ENCODE data around the gene MT1E. TPM values are rescaled to one million over a fixed set of nuclear protein-coding genes. Genes with fewer than 3 reads are reported as not detected.
A peak's percentile ranks its signal among the peaks of the same experiment; 100 is the strongest.

MT1E gene
- total and polyA plus RNA-seq, 2 of the 8 experiments (the other 6 are each of a cell fraction or from before 2014, with no cell fraction given) = 7.9 to 117 TPM

- Histone ChIP-seq H2AFZ (ENCODE audit: low read length) (no peak overlapping the region), H3K14ac (ENCODE audit: insufficient read length) (no peak overlapping the region), H3K79me2 (ENCODE audit: control insufficient read depth in 1 of 2, insufficient read depth in 2 of 2, low read length in 2 of 2) (no peaks in the 10 kb centered on the region), H2BK20ac (ENCODE audit: low read length) (no peak overlapping the region), H3K79me1 (ENCODE audit: low read depth, low read length) (no peaks in the 10 kb centered on the region), H2BK15ac (ENCODE audit: low read length) (peak overlapping the region; percentile 48; the same call in 1 of the 2 replicates), H3K23me2 (ENCODE audit: low read depth, low read length) (peaks cover 11% of the 10 kb centered on the region; the same call in 1 of the 2 replicates), H4K20me1 (replicated peaks in 1 of 2; ENCODE audit: control insufficient read depth in 1 of 2, insufficient read depth in 2 of 2, low read length in 2 of 2) (peaks cover 0 to 2% of the 10 kb centered on the region in 2 experiments), H2BK120ac (replicated peaks; ENCODE audit: low read depth, low read length) (no peak overlapping the region), H3K4ac (replicated peaks; ENCODE audit: insufficient read length, low read depth, low read length) (no peak overlapping the region), H3K4me1 (replicated peaks in 1 of 4; ENCODE audit: control insufficient read depth in 3 of 4, insufficient read depth in 4 of 4, low read length in 3 of 4) (peaks cover 7 to 21% (median 10%) of the 10 kb centered on the region in 4 experiments), H3K9ac (replicated peaks in 1 of 4; ENCODE audit: extremely low read depth in 1 of 4, low read depth in 3 of 4, low read length in 3 of 4) (no peak overlapping the region; a peak in 1 of 7 replicates), H4K91ac (replicated peaks; ENCODE audit: insufficient read length, low read length) (no peak overlapping the region), H2BK5ac (ENCODE audit: low read depth, low read length) (no peak overlapping the region), H3K23ac (ENCODE audit: insufficient read length) (no peak overlapping the region), H3K36me3 (ENCODE audit: control insufficient read depth in 2 of 4, insufficient read depth in 4 of 4, low read length in 3 of 4) (no peaks in the 10 kb centered on the region), H4K5ac (ENCODE audit: insufficient read length, low read depth, low read length) (no peak overlapping the region), H2AK5ac (ENCODE audit: low read depth, low read length) (no peak overlapping the region), H3K27ac (ENCODE audit: low read depth, low read length) (no peak overlapping the region), H3K27me3 (replicated peaks in 1 of 4; ENCODE audit: control insufficient read depth in 3 of 4, extremely low read depth in 1 of 4, insufficient read depth in 3 of 4, low read length in 3 of 4) (peaks cover 27 to 58% (median 49%) of the 10 kb centered on the region in 4 experiments), H3K18ac (ENCODE audit: extremely low read depth, low read length) (0 out of 2 replicates have a peak overlapping the region, but pooled peaks have one; percentile 51), H4K8ac (ENCODE audit: extremely low read depth, insufficient read depth, low read length) (no peak overlapping the region), H3K4me2 (ENCODE audit: insufficient read depth in 1 of 2, low read depth in 2 of 2, low read length in 2 of 2) (peak overlapping the region in 1 of 2 experiments; percentile 77; a peak in 1 of 4 replicates), H2BK12ac (ENCODE audit: low read depth, low read length) (peak overlapping the region; percentile 95; the same call in 1 of the 2 replicates), H3K9me3 (ENCODE audit: insufficient read depth in 2 of 2, low read depth in 1 of 2, low read length in 1 of 2) (no peaks in the 10 kb centered on the region), H3K56ac (replicated peaks; ENCODE audit: insufficient read length, low read depth, low read length) (no peak overlapping the region), H3K4me3 (ENCODE audit: extremely low read depth in 1 of 4, insufficient read depth in 2 of 4, low read depth in 3 of 4, low read length in 4 of 4) (no peak overlapping the region)
- 70% methylated on average over 14 of the region's 14 CpGs; no CpG with 5 or more reads in 1 of the 2 experiments for WGBS, 2 experiments (ENCODE audit: extremely low coverage in 1 of 2, insufficient coverage in 1 of 2, insufficient read length in 1 of 2, insufficient replicate concordance in 2 of 2, low coverage in 1 of 2, low lambda C conversion rate in 2 of 2, missing lambda C conversion rate in 1 of 2)
- FAIRE-seq = no peak
- POLR2A ChIA-PET (ENCODE audit: partially characterized antibody) = interaction anchor here (0.7 to 8.0 kb wide), 5 partner anchors 10 to 74 kb away, joined by 3 to 66 read pairs (median 3); partner anchors contain the start of gene MT1E
- CTCF ChIA-PET (ENCODE audit: partially characterized antibody) = interaction anchor here (0.9 to 9.2 kb wide), 7 partner anchors 10 to 95 kb away, joined by 3 to 85 read pairs (median 5); partner anchors contain the start of gene MT1E
- no peak for TF ChIP-seq SIX5 (IDR thresholded peaks at IDR 0.05; ENCODE audit: low read depth, low read length)
- no peak for TF ChIP-seq BACH1 (IDR thresholded peaks at IDR 0.05; ENCODE audit: low read length)
- TF ChIP-seq CREB1 (IDR thresholded peaks at IDR 0.05) = no peak
- TF ChIP-seq SRF (IDR thresholded peaks at IDR 0.05; ENCODE audit: low read depth, low read length) = no peak
- TF ChIP-seq, protein P1, sequence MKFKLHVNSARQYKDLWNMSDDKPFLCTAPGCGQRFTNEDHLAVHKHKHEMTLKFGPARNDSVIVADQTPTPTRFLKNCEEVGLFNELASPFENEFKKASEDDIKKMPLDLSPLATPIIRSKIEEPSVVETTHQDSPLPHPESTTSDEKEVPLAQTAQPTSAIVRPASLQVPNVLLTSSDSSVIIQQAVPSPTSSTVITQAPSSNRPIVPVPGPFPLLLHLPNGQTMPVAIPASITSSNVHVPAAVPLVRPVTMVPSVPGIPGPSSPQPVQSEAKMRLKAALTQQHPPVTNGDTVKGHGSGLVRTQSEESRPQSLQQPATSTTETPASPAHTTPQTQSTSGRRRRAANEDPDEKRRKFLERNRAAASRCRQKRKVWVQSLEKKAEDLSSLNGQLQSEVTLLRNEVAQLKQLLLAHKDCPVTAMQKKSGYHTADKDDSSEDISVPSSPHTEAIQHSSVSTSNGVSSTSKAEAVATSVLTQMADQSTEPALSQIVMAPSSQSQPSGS (IDR thresholded peaks at IDR 0.05; ENCODE audit: low read length) = no peak
- no peak for TF ChIP-seq SP1 (IDR thresholded peaks at IDR 0.05; ENCODE audit: low read depth, low read length)
- TF ChIP-seq BRCA1 (IDR thresholded peaks at IDR 0.05; ENCODE audit: low read depth, low read length) = no peak
- DNase-seq (ENCODE audit: low read depth in 1 of 2, low spot score in 2 of 2) = no peak
These were observed 18.4 kb upstream of the MT1E start for GRCh38 chr16:56607109-56607618.
